Measurements from ENCODE around the gene SOS1. TPM values are rescaled to one million over a fixed set of nuclear protein-coding genes. Genes with fewer than 3 reads are reported as not detected.

The SOS1 gene
- total RNA-seq, 2 donors from 2014 or later = 29.8 to 61.2 TPM

DNA sequence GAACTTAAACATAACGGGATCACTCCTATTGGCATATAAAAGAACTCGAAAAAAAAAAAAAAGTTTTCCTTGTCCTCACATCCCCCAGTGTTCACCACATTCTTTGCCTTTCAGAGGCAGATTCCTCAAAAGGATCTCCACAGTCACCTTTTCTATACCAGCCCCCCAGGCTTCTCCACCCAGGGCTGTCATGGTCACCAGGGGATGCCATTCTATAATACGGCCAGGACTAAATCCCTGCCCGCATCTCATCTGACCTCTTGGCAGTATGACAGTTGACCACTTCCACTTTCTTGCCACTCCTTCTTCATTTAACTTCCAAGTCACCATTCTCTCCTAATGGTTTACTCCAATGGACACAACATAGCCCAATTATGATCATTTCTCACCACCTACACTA is 29.3 kb downstream of the SOS1 start:
- Histone ChIP-seq H3K4me1 (ENCODE audit: control insufficient read depth in 1 of 2, low read depth in 2 of 2) (peaks cover 9 to 26% of the 10 kb centered on the region in 2 donors), H3K27me3 (replicated peaks; ENCODE audit: insufficient read depth) (no peaks in the 10 kb centered on the region), H3K9me3 (no peaks in the 10 kb centered on the region), H3K27ac (no peak overlapping the region), H3K36me3 (no peaks in the 10 kb centered on the region), H3K4me3 (no peak overlapping the region)
- ATAC-seq (ENCODE audit: insufficient number of reproducible peaks, low FRiP score, low read depth) (no peak), DNase-seq (ENCODE audit: low spot score) (no peak)
- TF ChIP-seq CTCF (IDR thresholded peaks at IDR 0.05) = no peak

GRCh38 chr2:39091063-39091462 is 29.8 kb downstream of the SOS1 start:
- H3K4me3 ChIP-seq = no peak overlapping the region
- DNase-seq (ENCODE audit: low spot score) (no peak), ATAC-seq (ENCODE audit: insufficient number of reproducible peaks, low FRiP score, low read depth) (no peak)
- no peak overlapping the region for H3K27ac ChIP-seq
- H3K36me3 ChIP-seq = no peaks in the 10 kb centered on the region
- H3K9me3 ChIP-seq = no peaks in the 10 kb centered on the region
- no peaks in the 10 kb centered on the region for H3K27me3 ChIP-seq (replicated peaks; ENCODE audit: insufficient read depth)
- no peak for TF ChIP-seq CTCF (IDR thresholded peaks at IDR 0.05)
- peaks cover 13 to 22% of the 10 kb centered on the region in 2 donors for H3K4me1 ChIP-seq (ENCODE audit: control insufficient read depth in 1 of 2, low read depth in 2 of 2)

DNA sequence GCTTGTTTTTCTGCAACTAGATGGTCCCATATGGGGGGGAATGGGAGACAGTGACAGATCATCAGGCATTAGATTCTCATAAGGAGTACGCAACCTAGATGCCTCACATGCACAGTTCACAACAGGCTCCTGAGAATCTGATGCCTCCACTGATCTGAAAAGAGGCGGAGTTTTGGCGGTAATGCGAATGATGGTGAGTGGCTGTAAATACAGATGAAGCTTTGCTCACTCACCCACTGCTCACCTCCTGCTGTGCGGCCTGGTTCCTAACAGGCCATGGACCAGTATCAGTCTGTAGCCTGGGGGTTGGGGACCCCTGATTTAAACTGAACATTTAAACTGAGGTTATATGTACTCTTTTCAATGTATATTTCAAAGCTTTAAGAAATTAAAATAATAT is 40.7 kb downstream of the SOS1 start:
- H3K27me3 ChIP-seq (replicated peaks; ENCODE audit: insufficient read depth) = no peaks in the 10 kb centered on the region
- H3K27ac ChIP-seq = no peak overlapping the region
- H3K9me3 ChIP-seq = no peaks in the 10 kb centered on the region
- DNase-seq (ENCODE audit: low spot score) (no peak), ATAC-seq (ENCODE audit: insufficient number of reproducible peaks, low FRiP score, low read depth) (no peak)
- H3K36me3 ChIP-seq = no peaks in the 10 kb centered on the region
- H3K4me1 ChIP-seq (ENCODE audit: control insufficient read depth in 1 of 2, low read depth in 2 of 2) = peaks cover 19 to 35% of the 10 kb centered on the region in 2 donors
- no peak overlapping the region for H3K4me3 ChIP-seq
- TF ChIP-seq CTCF (IDR thresholded peaks at IDR 0.05) = no peak

DNA sequence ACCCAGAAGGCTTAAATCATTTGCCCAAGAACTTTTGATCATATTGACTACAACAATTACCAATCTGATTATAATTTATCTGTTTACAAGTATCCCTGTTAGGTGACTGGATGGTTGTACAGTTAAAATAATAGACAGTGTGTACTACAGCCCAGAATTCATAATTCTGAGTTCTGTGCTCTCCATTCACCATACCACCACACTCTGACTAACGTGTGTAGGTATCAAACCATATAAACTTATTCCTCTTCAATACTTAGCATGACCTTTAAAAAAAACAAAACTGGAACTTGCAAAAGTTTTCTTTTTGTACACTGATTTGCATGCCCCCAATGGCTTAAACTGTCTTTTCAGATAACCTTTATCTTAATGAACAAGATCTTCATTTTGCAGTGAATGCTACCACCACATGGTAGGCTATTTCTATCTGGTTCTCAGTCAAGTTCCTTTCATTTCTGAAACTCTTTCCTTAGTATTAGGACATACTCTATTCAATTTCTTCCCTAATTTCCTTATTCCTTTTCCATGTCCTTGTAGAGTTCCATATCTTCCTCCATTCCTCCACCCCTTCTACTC is 50.9 kb downstream of the SOS1 start:
- Histone ChIP-seq H3K36me3 (peaks cover 3% of the 10 kb centered on the region), H3K9me3 (no peaks in the 10 kb centered on the region), H3K27ac (no peak overlapping the region), H3K4me3 (no peak overlapping the region), H3K4me1 (ENCODE audit: control insufficient read depth in 1 of 2, low read depth in 2 of 2) (peaks cover 14 to 22% of the 10 kb centered on the region in 2 donors), H3K27me3 (replicated peaks; ENCODE audit: insufficient read depth) (no peaks in the 10 kb centered on the region)
- TF ChIP-seq CTCF (IDR thresholded peaks at IDR 0.05) = no peak
- DNase-seq (ENCODE audit: low spot score) (no peak), ATAC-seq (ENCODE audit: insufficient number of reproducible peaks, low FRiP score, low read depth) (no peak)

DNA sequence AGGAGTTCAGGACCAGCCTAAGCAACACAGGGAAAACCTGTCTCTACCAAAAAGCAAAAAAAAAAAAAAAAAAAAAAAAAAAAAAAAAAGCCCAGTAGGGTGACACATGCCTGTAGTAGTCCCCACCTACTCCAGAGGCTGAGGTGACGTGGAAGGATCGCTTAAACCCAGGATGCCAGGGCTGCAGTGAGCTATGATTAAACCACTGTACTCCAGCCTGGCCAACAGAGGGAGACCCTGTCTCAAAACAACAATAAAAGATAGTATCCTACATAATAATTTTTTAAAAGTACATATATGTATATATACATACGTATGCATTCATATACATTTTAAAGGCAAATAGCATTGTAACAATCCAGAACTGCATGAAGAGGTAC is 51.7 kb downstream of the SOS1 start:
- peaks cover 3% of the 10 kb centered on the region for H3K36me3 ChIP-seq
- DNase-seq (ENCODE audit: low spot score) = no peak
- peaks cover 14 to 26% of the 10 kb centered on the region in 2 donors for H3K4me1 ChIP-seq (ENCODE audit: control insufficient read depth in 1 of 2, low read depth in 2 of 2)
- no peak overlapping the region for H3K4me3 ChIP-seq
- no peak for TF ChIP-seq CTCF (IDR thresholded peaks at IDR 0.05)
- no peak for ATAC-seq (ENCODE audit: insufficient number of reproducible peaks, low FRiP score, low read depth)
- H3K27me3 ChIP-seq (replicated peaks; ENCODE audit: insufficient read depth) = no peaks in the 10 kb centered on the region
- H3K9me3 ChIP-seq = no peaks in the 10 kb centered on the region
- no peak overlapping the region for H3K27ac ChIP-seq

Data from thoracic aorta (tissue), 2 donors.